ENCODE measurements around the gene TPST2.

The TPST2 gene

DNA sequence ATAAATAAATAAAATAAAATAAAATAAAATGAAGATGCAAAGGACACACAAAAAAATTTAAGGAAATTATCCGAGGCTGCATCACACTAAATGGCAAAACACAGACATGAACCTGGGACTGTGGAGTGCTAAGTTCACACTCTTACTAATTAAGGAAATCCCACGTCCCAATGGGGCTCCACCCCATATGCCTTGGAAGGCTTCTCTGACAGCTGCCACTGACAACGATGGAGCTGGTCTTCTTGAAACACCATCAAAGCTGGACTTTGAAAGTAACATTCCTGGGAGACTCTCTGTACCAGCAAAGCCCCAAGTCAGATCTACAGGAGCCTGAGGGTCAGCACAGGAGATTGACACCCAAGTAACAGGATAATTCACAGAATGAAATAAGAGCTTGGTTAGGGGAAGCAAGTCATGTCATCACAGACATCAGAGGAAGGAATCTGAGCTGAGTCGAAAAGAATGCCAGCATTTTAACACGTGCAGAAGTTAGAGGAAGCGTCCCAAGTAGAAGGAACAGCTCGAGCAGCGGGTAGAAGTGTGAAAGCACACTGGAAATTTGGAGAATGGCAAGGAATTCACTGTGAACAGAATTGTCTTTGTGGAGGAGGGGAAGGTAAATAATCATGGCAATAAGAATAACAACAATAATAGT lies 13.8 kb downstream of the TPST2 start:
- DNase-seq (ENCODE audit: low spot score) (no peak), ATAC-seq (ENCODE audit: low read depth) (no peak)
- TF ChIP-seq, protein P1, sequence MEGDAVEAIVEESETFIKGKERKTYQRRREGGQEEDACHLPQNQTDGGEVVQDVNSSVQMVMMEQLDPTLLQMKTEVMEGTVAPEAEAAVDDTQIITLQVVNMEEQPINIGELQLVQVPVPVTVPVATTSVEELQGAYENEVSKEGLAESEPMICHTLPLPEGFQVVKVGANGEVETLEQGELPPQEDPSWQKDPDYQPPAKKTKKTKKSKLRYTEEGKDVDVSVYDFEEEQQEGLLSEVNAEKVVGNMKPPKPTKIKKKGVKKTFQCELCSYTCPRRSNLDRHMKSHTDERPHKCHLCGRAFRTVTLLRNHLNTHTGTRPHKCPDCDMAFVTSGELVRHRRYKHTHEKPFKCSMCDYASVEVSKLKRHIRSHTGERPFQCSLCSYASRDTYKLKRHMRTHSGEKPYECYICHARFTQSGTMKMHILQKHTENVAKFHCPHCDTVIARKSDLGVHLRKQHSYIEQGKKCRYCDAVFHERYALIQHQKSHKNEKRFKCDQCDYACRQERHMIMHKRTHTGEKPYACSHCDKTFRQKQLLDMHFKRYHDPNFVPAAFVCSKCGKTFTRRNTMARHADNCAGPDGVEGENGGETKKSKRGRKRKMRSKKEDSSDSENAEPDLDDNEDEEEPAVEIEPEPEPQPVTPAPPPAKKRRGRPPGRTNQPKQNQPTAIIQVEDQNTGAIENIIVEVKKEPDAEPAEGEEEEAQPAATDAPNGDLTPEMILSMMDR (IDR thresholded peaks at IDR 0.05; ENCODE audit: poor library complexity, severe bottlenecking): no peak
- Histone ChIP-seq H3K4me1 (ENCODE audit: insufficient read depth, poor library complexity, severe bottlenecking) (no peaks in the 10 kb centered on the region), H3K36me3 (ENCODE audit: low read depth) (no peaks in the 10 kb centered on the region; the same call in 1 of the 2 replicates), H3K27ac (ENCODE audit: poor library complexity, severe bottlenecking) (no peak overlapping the region), H3K9me3 (ENCODE audit: severe bottlenecking) (no peaks in the 10 kb centered on the region), H3K27me3 (ENCODE audit: insufficient read depth, poor library complexity, severe bottlenecking) (no peaks in the 10 kb centered on the region), H3K4me3 (ENCODE audit: severe bottlenecking) (no peak overlapping the region)

DNA sequence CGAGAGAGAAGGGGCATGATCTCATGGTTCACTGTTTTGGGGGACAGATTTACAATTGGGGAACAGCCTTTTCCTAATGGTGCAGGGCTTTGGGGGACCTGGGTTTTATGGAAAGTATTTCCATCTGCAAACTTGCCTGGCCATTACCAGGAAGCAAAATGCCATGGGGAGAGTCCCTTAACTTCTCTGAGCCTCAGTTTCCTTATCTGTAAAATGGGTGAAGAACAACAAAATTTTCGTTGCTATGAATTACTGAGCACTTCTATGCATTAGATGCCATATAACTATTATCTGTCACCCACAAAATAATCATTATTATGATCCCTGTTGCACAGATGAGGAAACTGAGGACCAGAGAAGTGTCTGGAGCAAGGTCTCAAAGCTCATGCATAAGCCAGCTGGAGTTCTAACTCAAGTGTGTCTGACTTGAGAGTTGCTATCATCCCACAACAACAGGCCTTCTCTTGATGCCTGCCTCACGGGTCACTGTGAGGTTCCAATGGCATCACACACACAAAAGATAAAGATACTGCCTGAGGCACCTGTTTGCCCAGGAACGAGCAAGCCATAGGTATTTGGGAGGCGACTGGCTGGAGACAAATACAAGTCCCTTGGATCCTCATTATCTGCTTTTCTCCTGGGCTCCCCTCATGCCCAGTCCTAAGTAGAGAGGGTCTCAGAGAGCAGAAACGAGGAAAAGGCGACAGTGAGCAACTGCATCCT lies 15.8 kb downstream of the TPST2 start:
- no peaks in the 10 kb centered on the region; the same call in 1 of the 2 replicates for H3K36me3 ChIP-seq (ENCODE audit: low read depth)
- no peaks in the 10 kb centered on the region for H3K27me3 ChIP-seq (ENCODE audit: insufficient read depth, poor library complexity, severe bottlenecking)
- DNase-seq (ENCODE audit: low spot score) (no peak), ATAC-seq (ENCODE audit: low read depth) (no peak)
- H3K27ac ChIP-seq (ENCODE audit: poor library complexity, severe bottlenecking): no peak overlapping the region
- H3K4me3 ChIP-seq (ENCODE audit: severe bottlenecking): no peak overlapping the region
- no peaks in the 10 kb centered on the region for H3K9me3 ChIP-seq (ENCODE audit: severe bottlenecking)
- TF ChIP-seq, protein P1 (IDR thresholded peaks at IDR 0.05; ENCODE audit: poor library complexity, severe bottlenecking): no peak
- H3K4me1 ChIP-seq (ENCODE audit: insufficient read depth, poor library complexity, severe bottlenecking): peaks cover under 1% of the 10 kb centered on the region

DNA sequence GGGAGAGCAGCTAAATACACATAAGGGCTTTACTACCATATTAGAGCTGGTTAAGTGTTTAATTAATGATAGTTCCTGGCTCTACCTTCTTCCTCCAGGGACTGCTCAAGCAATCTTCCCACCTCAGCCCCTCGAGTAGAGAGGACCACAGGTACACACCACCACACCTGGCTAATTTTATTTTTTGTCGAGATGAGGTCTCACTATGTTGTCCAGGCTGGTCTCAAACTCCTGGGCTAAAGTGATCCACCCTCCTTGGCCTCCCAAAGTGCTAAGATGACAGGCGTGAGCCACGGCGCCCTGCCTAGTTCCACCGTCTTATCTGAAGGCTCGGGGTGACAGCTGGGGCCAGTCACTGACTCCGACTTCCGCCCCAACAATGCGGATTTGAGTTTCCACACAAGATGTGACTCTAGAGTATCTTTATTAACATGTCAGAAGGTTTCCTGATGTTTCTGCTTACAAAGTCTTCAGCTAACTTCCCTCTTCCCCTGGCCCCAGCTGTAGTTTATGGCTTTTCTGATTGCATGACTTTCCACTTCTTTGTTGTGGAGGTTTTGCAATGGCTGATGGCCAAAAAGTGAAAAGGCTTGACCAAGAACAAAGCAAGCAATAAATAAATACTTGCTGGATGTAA lies 16.8 kb downstream of the TPST2 start:
- Histone ChIP-seq H3K4me3 (ENCODE audit: severe bottlenecking) (no peak overlapping the region), H3K9me3 (ENCODE audit: severe bottlenecking) (no peaks in the 10 kb centered on the region), H3K27me3 (ENCODE audit: insufficient read depth, poor library complexity, severe bottlenecking) (no peaks in the 10 kb centered on the region), H3K36me3 (ENCODE audit: low read depth) (no peaks in the 10 kb centered on the region; the same call in 1 of the 2 replicates), H3K4me1 (ENCODE audit: insufficient read depth, poor library complexity, severe bottlenecking) (peaks cover 11% of the 10 kb centered on the region), H3K27ac (ENCODE audit: poor library complexity, severe bottlenecking) (no peak overlapping the region)
- TF ChIP-seq, protein P1 (IDR thresholded peaks at IDR 0.05; ENCODE audit: poor library complexity, severe bottlenecking): no peak
- ATAC-seq (ENCODE audit: low read depth) (no peak), DNase-seq (ENCODE audit: low spot score) (no peak)

DNA sequence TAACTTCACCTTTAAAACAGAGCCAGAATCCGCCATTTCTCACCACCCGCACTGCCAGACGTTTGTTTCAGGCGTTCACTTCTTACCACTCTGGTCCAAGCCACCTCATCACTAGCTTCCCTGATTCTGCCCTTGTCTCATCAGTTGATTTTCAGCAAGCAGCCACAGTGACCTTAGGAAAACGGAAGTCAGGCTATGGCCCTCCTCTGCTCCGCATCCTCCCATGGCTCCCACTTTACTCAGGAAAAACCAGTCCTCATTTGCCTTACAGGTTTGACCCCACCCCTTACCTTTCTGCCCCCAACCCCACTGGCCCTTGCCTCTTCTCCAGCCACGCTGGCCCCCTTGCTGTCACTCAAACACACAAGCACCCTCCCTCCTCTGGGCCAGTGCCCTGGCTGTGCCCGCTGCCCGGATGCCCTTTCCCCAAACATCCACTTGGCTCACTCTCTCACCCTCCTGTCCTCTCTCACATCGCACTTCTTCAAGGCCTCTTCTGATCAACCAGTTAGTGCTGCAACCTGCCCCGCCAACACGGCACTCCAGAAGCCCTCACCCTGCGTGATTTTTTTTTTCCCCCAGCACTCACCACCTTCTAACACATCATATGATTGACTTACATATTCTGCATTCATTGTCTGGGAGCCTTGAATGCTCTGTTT lies 18.9 kb downstream of the TPST2 start:
- no peak for ATAC-seq (ENCODE audit: low read depth)
- DNase-seq (ENCODE audit: low spot score): no peak
- H3K27ac ChIP-seq (ENCODE audit: poor library complexity, severe bottlenecking): peak overlapping the region; percentile 87
- H3K4me1 ChIP-seq (ENCODE audit: insufficient read depth, poor library complexity, severe bottlenecking): peaks cover 20% of the 10 kb centered on the region
- H3K36me3 ChIP-seq (ENCODE audit: low read depth): no peaks in the 10 kb centered on the region
- H3K27me3 ChIP-seq (ENCODE audit: insufficient read depth, poor library complexity, severe bottlenecking): no peaks in the 10 kb centered on the region
- H3K4me3 ChIP-seq (ENCODE audit: severe bottlenecking): no peak overlapping the region
- H3K9me3 ChIP-seq (ENCODE audit: severe bottlenecking): no peaks in the 10 kb centered on the region
- TF ChIP-seq, protein P1 (IDR thresholded peaks at IDR 0.05; ENCODE audit: poor library complexity, severe bottlenecking): no peak
